AG08396 (cell line): ENCODE data around the gene DOCK11.

Experiments used
- DNase-seq: peaks from one replicate; pipeline ENCODE4 v3.0.0; 2012; ENCODE audit warnings: low spot score, mixed read lengths

DOCK11 gene

DNA sequence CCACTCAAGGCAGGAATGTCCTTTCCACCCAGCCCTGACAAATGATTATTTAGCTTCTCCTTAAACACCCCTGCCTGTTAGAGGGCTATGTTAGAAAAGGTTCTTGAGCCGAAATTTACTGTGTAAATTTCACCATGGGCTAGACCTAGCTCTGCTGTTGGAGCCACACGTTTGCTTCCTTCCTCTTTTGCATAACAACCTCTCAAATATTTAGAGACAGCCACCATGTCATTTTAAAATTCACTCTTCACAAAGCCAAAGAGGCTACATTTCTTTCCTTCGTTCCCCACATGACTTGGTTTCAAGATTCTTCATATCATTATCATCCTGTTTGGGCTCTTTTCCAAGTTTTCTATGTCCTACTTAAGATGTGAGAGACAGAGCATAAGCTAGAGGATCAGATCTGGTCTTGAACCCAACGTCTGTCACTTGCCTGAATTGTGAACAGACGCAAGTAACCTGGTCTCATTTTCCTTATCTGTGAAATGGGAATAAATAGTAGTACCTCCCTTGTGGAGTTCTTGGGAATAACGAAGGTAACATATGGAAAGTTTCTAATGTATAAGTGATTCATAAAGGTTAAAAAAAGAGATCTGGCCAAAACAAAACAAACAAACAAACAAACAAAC is 6.7 kb downstream of the DOCK11 start:
- no peak for DNase-seq

DNA sequence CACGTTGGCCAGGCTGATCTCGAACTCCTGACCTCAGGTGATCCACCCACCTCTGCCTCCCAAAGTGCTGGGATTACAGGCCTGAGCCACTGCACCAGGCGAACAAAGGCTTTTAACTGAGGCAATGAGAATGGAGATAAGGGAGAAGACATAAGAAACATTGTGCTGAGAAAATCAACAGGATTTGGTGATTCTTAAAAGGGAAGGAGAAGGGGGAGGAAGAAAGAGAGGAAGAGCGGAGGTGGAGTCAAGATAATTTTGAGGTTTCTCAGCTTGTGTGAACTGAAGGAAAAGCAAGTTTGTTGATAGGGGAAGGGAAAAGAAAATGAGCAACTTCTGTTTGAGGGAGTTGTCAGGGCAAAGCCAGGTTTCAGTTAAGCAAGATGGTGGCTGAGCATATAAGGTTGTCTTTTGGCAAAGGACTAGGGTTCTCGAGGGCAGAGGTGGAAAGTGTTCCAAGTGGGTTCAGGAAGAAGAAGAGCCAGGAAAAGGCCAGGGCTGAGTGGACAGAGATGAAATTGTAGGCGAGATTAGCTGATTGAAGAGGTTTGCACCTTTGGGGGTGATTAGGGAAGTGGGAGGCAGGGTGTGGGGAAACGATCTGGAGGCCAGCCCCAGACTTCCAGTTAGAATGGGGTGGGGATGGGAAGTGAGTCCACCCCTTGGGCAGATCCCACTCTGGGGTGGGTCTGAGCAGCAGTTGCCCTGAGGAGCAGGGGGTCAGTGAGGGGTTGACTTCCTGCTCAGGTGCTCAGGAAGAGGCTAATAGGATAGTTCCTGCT is 7.8 kb downstream of the DOCK11 start:
- no peak for DNase-seq

DNA sequence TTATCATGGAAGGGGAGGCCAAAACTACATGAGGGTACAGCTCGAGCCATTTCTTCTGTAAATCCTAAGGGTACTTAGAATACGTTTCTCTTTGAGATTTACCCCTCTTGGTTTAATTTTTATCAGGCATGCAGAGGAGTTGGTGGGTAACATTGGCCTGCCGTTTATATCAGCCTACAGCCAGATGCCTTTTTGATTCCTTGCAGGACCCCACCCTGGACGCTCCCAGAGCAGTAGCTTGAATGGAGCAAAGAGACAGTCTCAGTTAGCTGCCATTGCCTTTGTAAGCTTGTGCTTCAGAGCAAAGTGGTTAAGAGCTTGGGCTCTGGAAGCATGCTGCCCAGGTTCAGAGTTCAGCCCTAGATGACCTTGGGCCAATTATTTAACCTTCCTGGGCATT is 9.0 kb downstream of the DOCK11 start:
- no peak for DNase-seq

DNA sequence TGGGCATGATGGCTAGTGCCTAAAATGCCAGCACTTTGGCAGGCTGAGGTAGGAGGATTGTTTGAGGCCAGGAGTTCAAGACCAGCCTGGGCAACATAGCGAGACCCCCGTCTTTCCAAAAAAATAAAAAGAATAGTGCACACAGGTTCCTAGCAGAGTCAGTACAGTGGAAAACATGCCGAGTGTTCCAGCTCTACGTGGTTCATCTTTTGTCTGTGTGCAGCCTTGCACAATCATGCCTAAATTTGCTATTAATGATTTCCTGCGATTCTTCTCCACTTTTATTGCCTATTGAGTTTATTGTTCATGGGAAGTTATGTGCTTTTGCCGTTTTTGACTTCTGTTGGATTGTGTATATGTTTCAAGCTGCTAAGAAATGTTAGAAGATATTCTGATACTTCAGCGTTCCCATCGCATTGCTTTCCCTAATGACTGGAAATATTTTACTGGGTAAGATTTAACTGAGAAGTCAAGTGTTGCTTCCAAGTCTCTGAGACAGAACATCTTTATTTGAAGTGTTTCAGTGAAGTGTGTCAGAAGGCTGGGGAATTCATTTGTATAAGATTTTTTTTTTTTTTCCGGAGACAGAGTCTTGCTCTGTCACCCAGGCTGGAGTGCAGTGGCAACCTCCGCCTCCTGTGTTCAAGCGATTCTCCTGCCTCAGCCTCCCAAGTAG is 11.3 kb downstream of the DOCK11 start:
- DNase-seq = no peak

DNA sequence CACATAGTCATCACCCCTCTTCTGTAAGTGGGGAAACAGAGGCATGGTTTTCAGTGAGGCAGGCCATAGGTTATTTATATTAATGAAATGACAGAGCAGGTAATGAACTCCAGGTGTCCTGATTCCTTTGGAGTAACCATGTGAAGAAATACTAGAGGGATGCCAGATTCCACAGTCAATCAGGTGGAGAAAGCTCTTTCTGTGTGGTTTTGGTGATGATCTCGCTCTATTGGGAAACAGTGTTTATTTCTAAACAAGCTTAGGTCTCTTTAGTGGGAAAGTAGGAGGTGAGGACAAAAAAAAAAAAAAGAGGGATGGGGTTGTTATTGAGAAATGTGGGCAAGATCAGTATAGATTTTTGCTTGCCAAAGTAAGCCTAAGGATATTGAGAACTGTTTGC is 12.2 kb downstream of the DOCK11 start:
- no peak for DNase-seq

DNA sequence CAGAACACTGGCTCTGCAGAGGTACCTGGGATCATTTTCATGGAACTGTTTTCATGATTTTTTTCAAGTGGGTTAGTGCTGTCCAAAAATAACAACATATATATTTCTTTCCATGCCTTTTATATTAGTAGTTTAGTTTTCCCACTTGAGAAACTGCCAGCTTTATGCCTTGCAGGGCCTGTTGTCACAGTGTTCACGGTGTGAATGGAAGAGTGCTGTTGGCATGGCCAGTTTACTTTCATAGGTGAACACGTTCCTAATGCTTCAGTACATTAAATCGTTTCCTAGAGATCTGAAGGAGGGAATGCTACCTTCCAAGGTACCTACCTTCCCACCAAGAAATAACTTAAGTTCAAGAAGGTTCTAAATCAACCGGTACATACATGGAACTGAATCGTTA is 12.6 kb downstream of the DOCK11 start:
- DNase-seq = no peak

DNA sequence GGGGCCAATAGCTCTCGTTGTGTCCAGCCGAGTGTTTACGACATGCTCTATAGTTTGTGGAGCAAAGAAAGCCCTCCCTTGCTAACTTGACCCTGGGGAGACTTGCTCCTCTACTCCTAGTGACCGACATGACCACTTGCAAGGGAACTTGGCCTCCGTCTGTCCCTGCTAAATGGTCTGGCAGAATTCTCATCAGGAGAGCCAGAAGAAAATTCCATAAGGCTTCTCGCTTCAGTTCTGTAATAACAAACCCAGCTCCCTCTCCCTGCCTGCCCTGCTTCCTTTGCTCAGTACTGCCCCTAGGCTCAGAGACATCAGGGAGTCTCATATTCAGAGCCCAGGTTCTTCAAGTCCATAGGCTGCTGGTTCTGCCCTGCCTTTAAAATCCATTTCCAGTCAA is 13.0 kb downstream of the DOCK11 start:
- DNase-seq = no peak

DNA sequence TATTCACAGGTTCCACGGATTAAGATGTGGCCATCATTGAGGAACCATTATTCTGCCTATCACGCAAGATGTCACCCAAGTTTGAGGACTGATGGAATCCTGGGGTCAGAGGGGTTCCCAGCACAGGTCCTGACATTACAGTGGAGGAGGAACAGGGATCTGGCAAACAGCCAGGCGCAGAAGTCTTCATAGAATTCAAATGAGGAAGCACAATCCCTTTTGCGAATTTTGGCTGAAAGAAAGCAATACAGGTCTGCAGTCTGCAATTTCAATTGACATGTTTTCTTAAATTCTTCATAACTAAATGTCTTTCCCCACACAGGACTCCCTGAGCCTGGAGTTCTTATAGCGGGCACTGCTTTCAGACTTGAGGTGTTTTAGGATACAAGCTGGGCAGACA is 14.5 kb downstream of the DOCK11 start:
- no peak for DNase-seq

DNA sequence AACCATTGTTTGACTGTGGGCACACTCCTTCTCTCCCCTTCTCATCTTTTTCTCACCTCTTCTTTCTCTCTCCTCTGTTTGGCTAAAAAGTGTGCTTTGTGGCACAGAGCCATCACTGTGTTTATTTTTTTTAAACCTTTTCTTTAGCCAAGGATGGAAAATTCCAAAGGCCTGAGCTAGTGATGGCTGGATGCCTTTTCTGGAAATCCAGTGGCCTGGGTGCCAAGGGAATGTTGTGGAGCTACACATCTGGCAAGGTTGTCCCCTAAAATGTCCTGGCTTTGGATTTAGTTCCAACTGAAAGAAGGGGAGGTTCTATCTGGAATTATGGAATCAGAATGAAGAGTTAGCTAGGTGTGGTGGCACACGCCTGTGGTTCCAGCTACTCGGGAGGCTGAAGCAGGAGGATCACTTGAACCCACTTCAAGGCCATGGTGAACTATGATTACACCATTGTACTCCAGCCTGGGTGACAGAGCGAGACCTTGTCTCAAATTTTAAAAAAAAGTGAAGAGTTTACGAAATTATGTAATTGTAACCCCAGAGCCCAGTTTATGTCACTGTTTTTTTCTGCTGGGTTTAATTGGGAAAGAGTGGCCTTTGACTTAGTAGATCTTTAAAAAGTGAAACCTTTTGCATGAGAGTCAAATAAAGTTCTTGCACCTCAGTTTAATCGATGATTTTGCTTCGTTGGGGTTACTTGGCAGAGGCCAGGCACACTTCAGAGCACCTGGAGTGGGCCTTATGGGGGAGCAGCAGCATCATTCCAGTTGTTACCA is 17.7 kb downstream of the DOCK11 start:
- no peak for DNase-seq

DNA sequence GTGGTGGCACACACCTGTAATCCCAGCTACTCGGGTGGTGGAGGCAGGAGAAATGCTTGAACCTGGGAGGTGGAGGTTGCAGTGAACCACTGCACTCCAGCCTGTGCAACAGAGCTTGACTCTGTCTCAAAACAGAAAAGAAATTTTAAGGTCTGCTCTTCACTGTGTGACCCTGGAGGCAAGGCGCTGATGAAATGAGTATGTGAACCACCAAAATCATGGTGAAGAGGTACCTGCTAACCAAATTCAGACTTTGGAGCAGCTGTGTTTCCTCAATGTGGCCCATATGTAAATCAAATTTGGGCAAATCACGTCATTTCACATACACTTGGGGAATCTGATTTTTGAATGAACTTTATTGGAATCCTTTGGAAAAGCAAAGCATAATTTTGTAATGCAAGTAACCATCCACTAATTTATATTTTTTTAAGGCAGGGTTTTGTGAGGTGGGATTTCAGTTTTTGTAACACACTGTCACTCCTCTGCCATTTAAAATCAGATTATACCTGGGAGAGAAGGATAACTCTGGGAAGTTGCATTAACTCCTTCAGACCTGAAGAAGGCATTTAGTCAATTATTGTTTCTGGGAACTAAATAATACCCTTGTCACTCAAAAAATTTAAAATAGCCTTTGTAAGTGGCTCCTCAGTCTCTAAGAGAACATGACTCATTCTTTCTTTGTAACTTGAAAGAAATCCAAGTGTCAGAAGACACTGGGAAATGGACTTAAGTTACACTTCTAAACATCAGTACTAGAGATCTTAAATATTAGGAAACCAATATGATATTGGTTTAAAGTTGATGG is 24.0 kb downstream of the DOCK11 start:
- DNase-seq = no peak

DNA sequence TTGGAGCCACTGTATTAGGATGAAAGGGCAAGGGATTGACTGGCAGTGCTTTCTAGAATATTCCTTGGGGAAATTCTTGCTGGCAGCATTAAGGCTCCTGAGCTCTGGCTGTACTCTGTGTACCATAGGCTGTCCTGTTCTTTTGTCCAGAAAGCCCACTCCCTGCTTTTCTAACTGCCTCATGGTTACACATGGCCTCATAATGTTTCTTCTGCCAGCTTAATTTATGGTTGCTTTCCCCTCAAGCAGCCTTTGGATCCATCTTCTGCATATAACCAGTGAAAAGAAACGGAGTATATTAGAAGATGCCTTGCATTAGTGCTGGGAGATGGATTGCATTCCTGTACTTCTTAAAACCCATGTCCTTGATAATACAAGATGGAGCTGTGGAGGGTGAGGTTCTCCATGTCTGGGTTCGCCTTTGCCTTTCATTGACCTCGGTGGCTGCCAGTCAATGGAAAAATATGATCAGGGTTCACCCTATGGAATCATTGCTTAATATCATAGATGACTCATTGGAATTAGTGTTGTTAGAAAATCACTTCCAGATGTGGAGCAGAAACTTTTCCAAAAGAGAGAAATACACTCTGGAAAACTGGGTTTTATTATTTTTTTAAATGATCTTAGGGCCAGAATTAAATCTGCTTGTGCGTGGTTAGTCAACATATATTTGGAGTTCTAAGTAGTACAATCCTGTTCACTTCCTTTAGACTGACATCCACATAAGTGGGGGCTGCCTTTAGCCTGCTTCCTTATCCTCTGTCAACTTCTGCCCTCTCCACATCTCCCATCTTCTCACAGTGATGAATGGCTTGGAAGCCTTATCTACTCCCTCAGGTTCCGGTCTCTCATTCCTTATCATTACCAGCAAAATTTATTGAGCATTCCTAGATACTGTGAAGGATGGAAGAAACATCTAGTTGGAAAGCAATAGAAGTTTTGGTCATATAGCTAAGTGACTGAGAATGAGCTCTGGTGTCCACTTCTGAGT is 24.9 kb downstream of the DOCK11 start:
- DNase-seq = no peak

DNA sequence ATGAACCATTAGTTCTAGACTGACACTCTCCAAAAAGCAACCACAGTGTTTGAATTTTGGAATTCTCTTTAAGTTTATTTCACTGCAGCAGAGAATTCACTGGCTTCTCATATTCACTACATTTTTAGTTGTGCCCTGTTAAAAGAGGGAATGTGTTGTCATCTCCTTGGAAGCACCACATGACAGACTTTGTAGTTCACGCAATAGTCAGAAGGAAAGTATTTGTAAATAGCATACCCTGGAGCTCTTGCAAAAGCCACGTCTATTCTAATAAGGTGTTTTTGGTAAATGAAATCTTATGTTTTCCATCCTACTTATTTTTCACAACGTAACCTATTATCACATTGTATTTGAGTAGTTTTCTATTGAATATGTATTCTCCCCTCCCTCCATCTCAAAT is 25.8 kb downstream of the DOCK11 start:
- DNase-seq = no peak

DNA sequence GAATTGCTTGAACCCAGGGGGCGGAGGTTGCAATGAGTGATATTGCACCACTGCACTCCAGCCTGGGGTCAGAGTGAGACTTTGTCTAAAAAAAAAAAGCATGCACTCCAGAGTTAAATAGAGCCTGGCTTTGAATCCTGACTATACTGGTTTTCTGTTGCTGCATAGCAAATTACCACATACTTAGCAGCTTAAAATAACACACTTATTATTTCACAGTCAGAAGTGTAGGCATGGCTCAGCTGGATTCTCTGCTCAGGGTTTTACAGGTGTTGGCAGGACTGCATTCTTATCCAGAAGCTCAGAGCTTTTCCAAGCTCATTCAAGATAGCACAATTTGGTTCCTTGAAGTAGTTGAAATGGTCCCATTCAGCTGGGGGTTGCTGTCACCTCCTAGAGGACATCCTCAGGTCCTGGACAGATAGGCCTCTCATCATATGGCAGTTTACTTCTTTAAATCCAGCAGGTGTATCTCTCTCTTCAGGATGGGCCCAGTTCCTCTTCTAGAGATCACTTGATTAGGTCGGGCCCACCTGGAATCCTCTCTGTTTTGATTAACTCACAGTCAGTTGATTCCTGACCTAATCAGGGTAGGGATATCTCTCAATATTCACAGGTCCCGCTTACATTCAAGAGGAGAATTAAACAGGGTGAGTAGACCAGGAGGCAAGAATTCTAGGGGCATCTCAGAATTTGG is 26.8 kb downstream of the DOCK11 start:
- no peak for DNase-seq

DNA sequence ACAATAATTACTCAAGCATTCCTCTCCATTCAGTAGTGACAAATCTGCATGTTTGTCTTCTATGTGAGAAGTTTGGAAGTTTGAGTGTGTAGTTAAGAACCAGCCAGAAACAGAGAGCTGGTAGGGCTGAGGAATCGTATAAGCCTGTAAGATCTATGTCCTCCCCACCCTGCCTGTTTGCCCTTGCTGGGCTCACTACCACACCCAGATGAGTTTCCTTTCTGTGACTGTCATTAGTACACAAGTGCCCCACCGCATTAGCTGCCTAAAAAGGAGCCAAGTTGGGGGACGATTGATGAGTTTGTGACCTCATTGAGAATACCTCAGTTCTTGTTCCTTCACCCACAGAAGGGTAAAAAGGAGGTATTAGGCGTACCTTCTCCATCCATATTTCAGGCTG is 28.3 kb downstream of the DOCK11 start:
- no peak for DNase-seq

DNA sequence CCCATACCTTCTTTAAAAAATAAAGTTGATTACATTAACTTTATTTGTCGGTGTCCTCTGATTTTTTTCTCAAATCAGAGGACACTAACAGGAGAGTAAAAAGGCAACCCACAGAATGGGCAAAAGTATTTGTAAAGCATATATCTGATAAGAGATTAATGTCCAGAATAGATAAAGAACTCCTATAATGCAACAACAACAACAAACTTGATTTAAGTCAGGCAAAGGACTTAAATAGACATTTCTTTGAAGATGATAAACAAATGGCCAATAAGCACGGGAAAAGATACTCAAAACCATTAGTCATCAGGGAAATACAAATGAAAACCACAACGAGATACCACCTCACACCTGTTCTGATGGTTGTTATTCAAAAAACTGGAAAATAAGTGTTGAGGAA is 28.7 kb downstream of the DOCK11 start:
- no peak for DNase-seq

DNA sequence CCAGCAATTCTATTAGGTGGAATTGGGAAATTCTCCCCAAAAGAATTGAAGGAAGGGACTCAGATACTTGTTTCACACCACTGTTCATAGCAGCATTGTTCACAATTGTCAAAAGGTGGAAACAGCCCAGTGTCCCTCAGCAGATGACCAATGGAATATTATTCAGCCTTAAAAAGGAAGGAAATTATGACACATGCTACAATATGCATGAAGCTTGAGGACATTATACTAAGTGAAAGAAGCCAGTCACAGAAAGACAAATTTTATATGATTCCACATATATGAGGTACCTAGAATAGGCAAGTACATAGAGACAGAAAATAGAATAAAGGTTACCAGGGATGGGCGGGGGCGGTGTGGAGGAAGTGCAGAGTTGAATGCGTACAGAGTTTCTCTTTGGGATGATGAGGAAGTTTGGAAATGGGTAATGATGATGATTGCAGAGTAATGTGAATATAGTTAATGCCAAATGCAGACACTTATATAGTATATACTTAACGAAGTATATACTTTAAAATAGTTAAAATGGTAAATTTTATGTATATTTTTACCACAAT is 29.6 kb downstream of the DOCK11 start:
- DNase-seq = no peak

DNA sequence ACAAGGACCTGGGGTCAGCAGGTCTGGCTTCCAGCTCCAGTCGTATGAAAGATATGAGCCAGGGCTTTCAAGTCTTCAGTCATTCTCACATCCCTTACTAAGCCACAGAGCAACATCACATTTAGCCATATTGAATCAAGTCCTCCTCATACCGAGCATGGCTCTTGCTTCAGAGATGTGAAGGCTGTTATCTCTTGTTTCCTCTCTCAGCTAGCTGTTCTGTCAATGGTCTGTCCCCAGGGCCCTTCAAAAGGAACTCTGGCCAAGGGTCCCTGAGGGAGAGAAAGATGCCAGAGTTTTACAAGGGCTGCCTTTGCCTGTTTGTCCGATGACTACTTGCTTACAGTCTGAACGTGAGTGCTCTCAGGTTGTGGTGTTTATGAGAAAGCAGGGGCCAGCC is 30.5 kb downstream of the DOCK11 start:
- no peak for DNase-seq

DNA sequence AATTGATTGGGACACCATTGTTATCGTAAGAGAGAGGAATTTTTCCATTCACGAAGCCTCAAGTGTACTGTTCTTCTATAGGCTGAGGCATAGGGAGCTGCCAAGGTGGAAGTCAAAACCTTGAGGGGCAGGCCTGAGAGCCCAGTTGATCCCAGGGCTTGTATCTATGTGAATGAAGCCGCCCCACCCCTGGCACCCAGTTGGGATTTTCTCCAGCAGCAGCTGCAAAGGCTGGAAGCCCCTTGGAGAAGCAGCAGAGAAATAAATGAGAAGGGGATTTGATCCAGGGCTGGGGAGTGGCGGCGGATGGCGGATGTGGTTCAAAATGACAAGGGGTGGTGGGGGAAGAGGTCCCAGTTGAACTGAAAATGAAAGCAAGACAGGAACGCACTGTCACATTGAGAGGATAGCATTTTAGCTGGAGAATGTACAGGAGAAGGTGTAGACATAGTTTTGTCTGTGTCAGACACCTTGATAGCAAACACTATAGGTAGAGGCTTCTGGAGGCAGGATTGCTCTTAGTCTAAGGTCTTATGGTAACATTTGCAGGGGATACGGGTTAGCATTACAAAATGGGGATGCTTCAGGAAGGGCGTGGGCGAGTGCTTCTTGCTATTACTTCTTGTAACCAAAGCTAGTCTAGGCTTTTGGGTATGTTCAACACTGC is 32.6 kb downstream of the DOCK11 start:
- DNase-seq = no peak
